Nephron (organoid): ENCODE measurements around the gene MBTPS1.

ENCODE experiments used
- H3K27ac Mint-ChIP-seq, 3 experiments: 2 replicates each; pipeline ENCODE4 v1.8.0; 2020; ENCODE audit warnings: mixed read lengths in 3 of 3, mild to moderate bottlenecking in 2 of 3, moderate library complexity in 1 of 3
- H3K27me3 Mint-ChIP-seq: 2 replicates; pipeline ENCODE4 v1.8.0; 2021; ENCODE audit warnings: low read depth, mild to moderate bottlenecking, moderate library complexity, mixed read lengths
- H3K36me3 Mint-ChIP-seq: 2 replicates; pipeline ENCODE4 v1.8.0; 2020; ENCODE audit warnings: low read depth, mixed read lengths
- H3K4me1 Mint-ChIP-seq: 2 replicates; pipeline ENCODE4 v1.8.0; 2020; ENCODE audit warnings: mixed read lengths
- H3K4me3 Mint-ChIP-seq, 3 experiments: 2 replicates each; pipeline ENCODE4 v1.8.0; 2020; ENCODE audit warnings: mild to moderate bottlenecking in 3 of 3, mixed read lengths in 3 of 3, moderate library complexity in 2 of 3
- H3K9me3 Mint-ChIP-seq: 2 replicates; pipeline ENCODE4 v1.8.0; 2020; ENCODE audit warnings: mixed read lengths
- CTCF ChIP-seq, 3 experiments: fragments of 200-600 bp; sonication (generic); IDR thresholded peaks; one replicate each; pipeline ENCODE4 v1.5.0; 2021; ENCODE audit warnings: antibody characterized with exemption in 3 of 3; ENCODE audit not compliant: unreplicated experiment in 3 of 3

The MBTPS1 gene

GRCh38 chr16:84039696-84040095 lies 77.0 kb downstream of the MBTPS1 start:
- Mint-ChIP-seq H3K9me3 (peaks cover 3% of the 10 kb centered on the region), H3K4me1 (peaks cover 12% of the 10 kb centered on the region), H3K27me3 (peaks cover 47% of the 10 kb centered on the region), H3K4me3 (no peak overlapping the region), H3K36me3 (no peaks in the 10 kb centered on the region), H3K27ac (no peak overlapping the region)
- no peak for TF ChIP-seq CTCF (IDR thresholded peaks at IDR 0.05; ENCODE audit: unreplicated experiment in 3 of 3)

- no peak for TF ChIP-seq CTCF (IDR thresholded peaks at IDR 0.05; ENCODE audit: unreplicated experiment in 3 of 3)
- H3K36me3 Mint-ChIP-seq: no peaks in the 10 kb centered on the region
These were observed 78.3 kb downstream of the MBTPS1 start for GRCh38 chr16:84038469-84038868.

GRCh38 chr16:84036982-84037425 lies 79.7 kb downstream of the MBTPS1 start:
- Mint-ChIP-seq H3K27me3 (peaks cover 22% of the 10 kb centered on the region), H3K9me3 (peaks cover 3% of the 10 kb centered on the region), H3K4me3 (no peak overlapping the region), H3K4me1 (peaks cover 12% of the 10 kb centered on the region), H3K36me3 (no peaks in the 10 kb centered on the region), H3K27ac (no peak overlapping the region)
- no peak for TF ChIP-seq CTCF (IDR thresholded peaks at IDR 0.05; ENCODE audit: unreplicated experiment in 3 of 3)

More at GRCh38 chr16:84038469-84038868, 78.3 kb downstream of the MBTPS1 start:
- H3K4me1 Mint-ChIP-seq: peaks cover 12% of the 10 kb centered on the region
- H3K27me3 Mint-ChIP-seq: peaks cover 35% of the 10 kb centered on the region
- H3K9me3 Mint-ChIP-seq: peaks cover 3% of the 10 kb centered on the region
- H3K27ac Mint-ChIP-seq: no peak overlapping the region
- H3K4me3 Mint-ChIP-seq: no peak overlapping the region

- TF ChIP-seq CTCF (IDR thresholded peaks at IDR 0.05; ENCODE audit: unreplicated experiment in 3 of 3): no peak
- H3K27ac Mint-ChIP-seq: no peak overlapping the region
- H3K27me3 Mint-ChIP-seq: peaks cover 20% of the 10 kb centered on the region
These were observed 80.6 kb downstream of the MBTPS1 start for GRCh38 chr16:84036131-84036530.

GRCh38 chr16:84034516-84034915 lies 82.2 kb downstream of the MBTPS1 start:
- peaks cover 3% of the 10 kb centered on the region for H3K9me3 Mint-ChIP-seq
- H3K27ac Mint-ChIP-seq: no peak overlapping the region
- TF ChIP-seq CTCF (IDR thresholded peaks at IDR 0.05; ENCODE audit: unreplicated experiment in 3 of 3): no peak
- H3K36me3 Mint-ChIP-seq: no peaks in the 10 kb centered on the region
- no peaks in the 10 kb centered on the region for H3K4me1 Mint-ChIP-seq
- H3K27me3 Mint-ChIP-seq: peaks cover 16% of the 10 kb centered on the region
- no peak overlapping the region for H3K4me3 Mint-ChIP-seq

More at GRCh38 chr16:84036131-84036530, 80.6 kb downstream of the MBTPS1 start:
- Mint-ChIP-seq H3K4me3 (no peak overlapping the region), H3K4me1 (peaks cover 12% of the 10 kb centered on the region), H3K36me3 (no peaks in the 10 kb centered on the region), H3K9me3 (peaks cover 3% of the 10 kb centered on the region)
